Psoas muscle (tissue), 8 donors: ENCODE results near the gene SLC39A2. TPM values are rescaled to one million over a fixed set of nuclear protein-coding genes. Genes with fewer than 3 reads are reported as not detected.
"Not testable (repeated sequence)": the region's sequence is repeated elsewhere in the genome, so short reads cannot be mapped to it uniquely, and the experiment has no call there.

Experiments used
- ATAC-seq, 4 donors: fragments of 200-7000 bp; cut with Tn5 transposase; one replicate each; pipeline ENCODE4 v1.9.1; 2020; ENCODE audit warnings: moderate library complexity in 3 of 4, mild to moderate bottlenecking in 2 of 4
- DNase-seq, 2 donors: peaks; one replicate each; pipeline ENCODE4 v3.0.0-alpha.2; 2020
- H3K27ac ChIP-seq: fragments of 200-600 bp; one replicate; pipeline ENCODE4 v1.8.0; 2022
- H3K27me3 ChIP-seq, 3 donors: fragments of 200-600 bp in 1 of 3; one replicate each; pipeline versions ENCODE4 v1.6.1 to v1.8.0; 2013 to 2022; ENCODE audit warnings: low read length in 2 of 3, mild to moderate bottlenecking in 2 of 3, moderate library complexity in 1 of 3; ENCODE audit not compliant: insufficient read depth in 3 of 3
- H3K36me3 ChIP-seq, 2 donors: fragments of 200-600 bp in 1 of 2; one replicate each; pipeline versions ENCODE4 v1.6.1 to v1.8.0; 2013 to 2022; ENCODE audit warnings: low read depth in 1 of 2, mild to moderate bottlenecking in 1 of 2, moderate library complexity in 1 of 2; ENCODE audit not compliant: insufficient read depth in 1 of 2
- H3K4me1 ChIP-seq: fragments of 200-600 bp; one replicate; pipeline ENCODE4 v1.8.0; 2022
- H3K4me3 ChIP-seq: fragments of 200-600 bp; one replicate; pipeline ENCODE4 v1.8.0; 2022; ENCODE audit warnings: mild to moderate bottlenecking
- H3K9me3 ChIP-seq: fragments of 200-600 bp; one replicate; pipeline ENCODE4 v1.8.0; 2022
- CTCF ChIP-seq: fragments of 200-600 bp; IDR thresholded peaks from one replicate; pipeline ENCODE4 v1.8.0; 2022; ENCODE audit warnings: antibody characterized with exemption
- WGBS, 3 donors: extraction: QIAGEN DNeasy Blood & Tissue Kit; methylation state at CpG; one replicate each; pipeline versions ENCODE4 v1.1.6 to v1.1.7; 2013; 5-methylcytosine and 5-hydroxymethylcytosine counted together
- intact Hi-C, 2 donors: fragments of 100-400 bp; cut with DNase I; formaldehyde crosslinking; loops; one replicate each; pipeline versions ENCODE4 v1.11.0 to v1.14.2; 2022
- polyA plus RNA-seq, 3 donors: library from polyadenylated mRNA; stranded (reverse); fragments of 200-250 nt; gene quantifications; one replicate each; pipeline ENCODE4 v1.2.3, GENCODE V29; 2013
- total RNA-seq, 4 donors: library from RNA; stranded (reverse); fragmentation: NEBNext Ultra II Directional in 2 of 4; extraction: Animal tissue kit (Norgen Biotek cat#: 25700) in 2 of 4; gene quantifications; one replicate each; pipeline versions ENCODE4 v1.2.1 to v1.2.4, GENCODE V29; 2021 to 2023
- donor health status: healthy with polysubstance abuse.
- donor health status: DM: no; HTN: no; CAD: no; lungs with moderate emphysema.
- donor health status: Bipolar disorder and iron deficiency.
- donor health status: healthy.
- donor health status: DM: yes; HTN: yes; CAD: no.
- donor health status: DM: no; HTN: no; CAD: no.
- donor health status: DM: no; HTN: no; CAD: no.
- donor health status: DM: yes; HTN: yes; CAD: no.

Gene SLC39A2
- total and polyA plus RNA-seq, 7 donors = 0.04 TPM; not detected in 6

GRCh38 chr14:20998139-20998538, 954 bp upstream of the SLC39A2 start:
- Histone ChIP-seq H3K4me3 (no peak overlapping the region), H3K4me1 (no peaks in the 10 kb centered on the region), H3K27ac (no peak overlapping the region), H3K27me3 (no peaks in the 10 kb centered on the region), H3K36me3 (peaks cover 22 to 46% of the 10 kb centered on the region in 2 donors), H3K9me3 (no peaks in the 10 kb centered on the region)
- intact Hi-C loops = no loop called here
- WGBS, 3 donors = 67 to 77% (median 75%) methylated on average over 3 of the region's 3 CpGs
- no peak for TF ChIP-seq CTCF
- DNase-seq (no peak), ATAC-seq (no peak)

- Histone ChIP-seq H3K9me3 (no peaks in the 10 kb centered on the region), H3K27me3 (no peaks in the 10 kb centered on the region), H3K27ac (no peak overlapping the region), H3K36me3 (peaks cover 14 to 31% of the 10 kb centered on the region in 2 donors), H3K4me3 (no peak overlapping the region), H3K4me1 (no peaks in the 10 kb centered on the region)
- ATAC-seq (peak in 1 of 4 donors; percentile 5), DNase-seq (no peak)
- TF ChIP-seq CTCF = no peak
- intact Hi-C loops = no loop called here
- WGBS, 3 donors = 70 to 76% (median 73%) methylated on average over 4 of the region's 4 CpGs
Measured at GRCh38 chr14:20999591-20999990, 498 bp downstream of the SLC39A2 start.

- DNase-seq = no peak
- no peak for TF ChIP-seq CTCF
- intact Hi-C loops = loop anchor here in 1 of 2 donors (5.0 kb wide), 1 partner anchor 51 kb away; no protein-coding TSS in a partner anchor
- ATAC-seq = no peak
- H3K9me3 ChIP-seq = no peaks in the 10 kb centered on the region
- no peaks in the 10 kb centered on the region for H3K4me1 ChIP-seq
- no peak overlapping the region for H3K4me3 ChIP-seq
- WGBS, 3 donors = 71 to 76% (median 72%) methylated on average over 7 of the region's 7 CpGs
- H3K27ac ChIP-seq = no peak overlapping the region
- H3K36me3 ChIP-seq = peaks cover 0 to 15% of the 10 kb centered on the region in 2 donors
- no peaks in the 10 kb centered on the region for H3K27me3 ChIP-seq
Measured at GRCh38 chr14:21001218-21001617, 2.1 kb downstream of the SLC39A2 start.

GRCh38 chr14:21003788-21004346, 4.8 kb downstream of the SLC39A2 start:
- H3K36me3 ChIP-seq = no peaks in the 10 kb centered on the region
- ATAC-seq = peak in 1 of 4 donors; percentile 43
- no peaks in the 10 kb centered on the region for H3K4me1 ChIP-seq
- no peaks in the 10 kb centered on the region for H3K9me3 ChIP-seq
- H3K4me3 ChIP-seq = no peak overlapping the region
- TF ChIP-seq CTCF = no peak
- no peaks in the 10 kb centered on the region for H3K27me3 ChIP-seq
- H3K27ac ChIP-seq = no peak overlapping the region
- WGBS, 3 donors = 71 to 76% (median 72%) methylated on average over 14 of the region's 14 CpGs
- intact Hi-C loops = loop anchor here in 1 of 2 donors (5.0 kb wide), 1 partner anchor 48 kb away; no protein-coding TSS in a partner anchor
- DNase-seq = peak in 1 of 2 donors; percentile 63

GRCh38 chr14:21009721-21010120, 10.6 kb downstream of the SLC39A2 start:
- DNase-seq, H3K4me1 ChIP-seq, H3K27me3 ChIP-seq, intact Hi-C loops, H3K36me3 ChIP-seq, H3K9me3 ChIP-seq, ATAC-seq, H3K4me3 ChIP-seq, H3K27ac ChIP-seq: not testable (repeated sequence)
- WGBS, 3 donors = 73 to 77% (median 74%) methylated on average over 3 of the region's 3 CpGs
